H1 (cell line): ENCODE results near the gene TUNAR. TPM values are rescaled to one million over a fixed set of nuclear protein-coding genes. Genes with fewer than 3 reads are reported as not detected.

ENCODE experiments used
- CTCF ChIA-PET: fragments of 300-600 bp; sonication (Branson Sonifier 250); formaldehyde crosslinking; loops from one replicate; lab custom pipeline; 2021; ENCODE audit not compliant: partially characterized antibody; lab: Charles Lee
- POLR2A ChIA-PET: fragments of 300-600 bp; sonication (Branson Sonifier 250); formaldehyde crosslinking; loops from one replicate; lab custom pipeline; 2021; ENCODE audit warnings: inconsistent platforms; ENCODE audit not compliant: partially characterized antibody; lab: Charles Lee
- DNase-seq, 2 experiments: peaks; one replicate each; pipeline versions ENCODE4 v3.0.0 to v3.0.0-alpha.2; 2010 to 2022; ENCODE audit warnings: low spot score in 2 of 2, low read depth in 1 of 2, mixed read lengths in 1 of 2
- FAIRE-seq: peaks from 2 replicates; lab custom pipeline; 2011; peaks lifted over from hg19 to GRCh38; lab: Jason Lieb, UNC
- H2AFZ ChIP-seq: 2 replicates; pipeline ENCODE4 v1.8.1; 2012; ENCODE audit warnings: low read length, inconsistent platforms
- H2AK5ac ChIP-seq: 2 replicates; pipeline ENCODE4 v1.6.1; 2013; ENCODE audit warnings: low read depth, low read length
- H2BK120ac ChIP-seq: replicated peaks from 2 replicates; pipeline ENCODE3; 2013; ENCODE audit warnings: low read depth, low read length, inconsistent platforms
- H2BK12ac ChIP-seq: 2 replicates; pipeline ENCODE4 v1.6.1; 2013; ENCODE audit warnings: low read depth, low read length
- H2BK15ac ChIP-seq: 2 replicates; pipeline ENCODE4 v1.6.1; 2013; ENCODE audit warnings: low read length
- H2BK20ac ChIP-seq: 2 replicates; pipeline ENCODE4 v1.6.1; 2013; ENCODE audit warnings: low read length
- H2BK5ac ChIP-seq: 2 replicates; pipeline ENCODE4 v1.6.1; 2013; ENCODE audit warnings: low read depth, low read length
- H3K14ac ChIP-seq: 2 replicates; pipeline ENCODE4 v1.6.1; 2013; ENCODE audit warnings: inconsistent platforms; ENCODE audit not compliant: insufficient read length
- H3K18ac ChIP-seq: 2 replicates; pipeline ENCODE4 v1.6.1; 2013; ENCODE audit warnings: low read length; ENCODE audit errors: extremely low read depth
- H3K23ac ChIP-seq: 2 replicates; pipeline ENCODE4 v1.6.1; 2013; ENCODE audit warnings: inconsistent platforms; ENCODE audit not compliant: insufficient read length
- H3K23me2 ChIP-seq: 2 replicates; pipeline ENCODE4 v1.6.1; 2013; ENCODE audit warnings: low read depth, low read length
- H3K27ac ChIP-seq: 2 replicates; pipeline ENCODE4 v1.6.1; 2011; ENCODE audit warnings: low read depth, low read length, inconsistent platforms
- H3K27me3 ChIP-seq, 4 experiments: replicated peaks in 1 of 4; 1 replicate in 1 of 4; 2 replicates in 3 of 4; pipeline versions ENCODE4 v1.6.1 to v1.8.1; 2011 to 2013; ENCODE audit warnings: low read length in 3 of 4, mild to moderate bottlenecking in 3 of 4, inconsistent platforms in 2 of 4, mixed read lengths in 2 of 4, moderate library complexity in 1 of 4; ENCODE audit not compliant: control insufficient read depth in 3 of 4, insufficient read depth in 3 of 4; ENCODE audit errors: extremely low read depth in 1 of 4
- H3K36me3 ChIP-seq, 4 experiments: 2 replicates each; pipeline versions ENCODE4 v1.6.1 to v1.8.1; 2011 to 2013; ENCODE audit warnings: mild to moderate bottlenecking in 4 of 4, low read length in 3 of 4, moderate library complexity in 2 of 4, control low read depth in 1 of 4, inconsistent platforms in 1 of 4; ENCODE audit not compliant: insufficient read depth in 4 of 4, control insufficient read depth in 2 of 4
- H3K4ac ChIP-seq: replicated peaks from 2 replicates; pipeline ENCODE3; 2013; ENCODE audit warnings: low read length, low read depth, mixed read lengths, inconsistent platforms; ENCODE audit not compliant: insufficient read length
- H3K4me1 ChIP-seq, 4 experiments: replicated peaks in 1 of 4; 1 replicate in 1 of 4; 2 replicates in 3 of 4; pipeline versions ENCODE4 v1.6.1 to v1.8.1; 2011 to 2013; ENCODE audit warnings: low read length in 3 of 4, inconsistent platforms in 2 of 4, mixed read lengths in 1 of 4; ENCODE audit not compliant: insufficient read depth in 4 of 4, control insufficient read depth in 3 of 4
- H3K4me2 ChIP-seq, 2 experiments: 2 replicates each; pipeline versions ENCODE4 v1.6.1 to v1.8.1; 2011 to 2013; ENCODE audit warnings: low read depth in 2 of 2, low read length in 2 of 2, control low read depth in 1 of 2, inconsistent platforms in 1 of 2, mild to moderate bottlenecking in 1 of 2; ENCODE audit not compliant: insufficient read depth in 1 of 2
- H3K4me3 ChIP-seq, 4 experiments: fragments of 200-600, 300-600 bp in 1 of 4; sonication (generic), shearing (Covaris generic), sonication (Bioruptor Twin) in 1 of 4; 2 replicates each; pipeline versions ENCODE4 v1.5.1 to v1.8.1; 2011 to 2016; ENCODE audit warnings: low read length in 4 of 4, low read depth in 3 of 4, control low read depth in 2 of 4, inconsistent platforms in 2 of 4, mild to moderate bottlenecking in 2 of 4, mixed read lengths in 1 of 4, moderate library complexity in 1 of 4; ENCODE audit not compliant: insufficient read depth in 2 of 4; ENCODE audit errors: extremely low read depth in 1 of 4
- H3K56ac ChIP-seq: replicated peaks from 2 replicates; pipeline ENCODE3; 2013; ENCODE audit warnings: low read depth, mild to moderate bottlenecking, mixed read lengths, low read length, inconsistent platforms; ENCODE audit not compliant: insufficient read length
- H3K79me1 ChIP-seq: 2 replicates; pipeline ENCODE4 v1.6.1; 2013; ENCODE audit warnings: low read depth, low read length, control low read depth
- H3K79me2 ChIP-seq, 2 experiments: 2 replicates each; pipeline versions ENCODE4 v1.6.1 to v1.8.1; 2012 to 2013; ENCODE audit warnings: low read length in 2 of 2, mild to moderate bottlenecking in 2 of 2, inconsistent platforms in 1 of 2; ENCODE audit not compliant: insufficient read depth in 2 of 2, control insufficient read depth in 1 of 2
- H3K9ac ChIP-seq, 4 experiments: replicated peaks in 1 of 4; 1 replicate in 1 of 4; 2 replicates in 3 of 4; pipeline versions ENCODE4 v1.6.1 to v1.8.1; 2011 to 2013; ENCODE audit warnings: low read depth in 3 of 4, low read length in 3 of 4, control low read depth in 2 of 4, mild to moderate bottlenecking in 2 of 4, moderate library complexity in 2 of 4, inconsistent platforms in 1 of 4; ENCODE audit errors: extremely low read depth in 1 of 4
- H3K9me3 ChIP-seq, 2 experiments: 2 replicates each; pipeline versions ENCODE4 v1.6.1 to v1.8.1; 2012 to 2013; ENCODE audit warnings: mild to moderate bottlenecking in 2 of 2, moderate library complexity in 2 of 2, control low read depth in 1 of 2, inconsistent platforms in 1 of 2, low read depth in 1 of 2, low read length in 1 of 2, mixed read lengths in 1 of 2; ENCODE audit not compliant: insufficient read depth in 2 of 2
- H4K20me1 ChIP-seq, 2 experiments: replicated peaks in 1 of 2; 2 replicates each; pipeline versions ENCODE3 to v1.8.1; 2011 to 2013; ENCODE audit warnings: inconsistent platforms in 2 of 2, low read length in 2 of 2, mild to moderate bottlenecking in 1 of 2; ENCODE audit not compliant: insufficient read depth in 2 of 2, control insufficient read depth in 1 of 2
- H4K5ac ChIP-seq: 2 replicates; pipeline ENCODE4 v1.6.1; 2013; ENCODE audit warnings: low read length, low read depth, mixed read lengths, inconsistent platforms; ENCODE audit not compliant: insufficient read length
- H4K8ac ChIP-seq: 2 replicates; pipeline ENCODE4 v1.8.0; 2013; ENCODE audit warnings: mild to moderate bottlenecking, moderate library complexity, low read length, inconsistent platforms; ENCODE audit not compliant: insufficient read depth; ENCODE audit errors: extremely low read depth
- H4K91ac ChIP-seq: replicated peaks from 2 replicates; pipeline ENCODE3; 2013; ENCODE audit warnings: low read length, mixed read lengths, inconsistent platforms; ENCODE audit not compliant: insufficient read length
- KDM4A ChIP-seq: IDR thresholded peaks from one replicate; pipeline ENCODE4 v1.7.1; 2012; ENCODE audit warnings: low read depth, mild to moderate bottlenecking, moderate library complexity, low read length, inconsistent platforms; ENCODE audit not compliant: severe bottlenecking
- POLR2A ChIP-seq, 2 experiments: IDR thresholded peaks; 1 replicate in 1 of 2; 2 replicates in 1 of 2; pipeline ENCODE4 v1.6.1; 2011; ENCODE audit warnings: low read depth in 2 of 2, low read length in 2 of 2, mild to moderate bottlenecking in 2 of 2; ENCODE audit errors: control extremely low read depth in 1 of 2
- TAF1 ChIP-seq: IDR thresholded peaks from 2 replicates; pipeline ENCODE4 v1.6.1; 2011; ENCODE audit warnings: mild to moderate bottlenecking, low read depth, low read length
- WGBS, 2 experiments: shearing (Covaris generic) in 1 of 2; methylation state at CpG; one replicate each; pipeline versions ENCODE4 v1.1.6 to v1.1.7; 2013 to 2015; ENCODE audit warnings: low lambda C conversion rate in 2 of 2, mixed read lengths in 2 of 2, inconsistent platforms in 1 of 2, low coverage in 1 of 2, missing lambda C conversion rate in 1 of 2; ENCODE audit not compliant: insufficient replicate concordance in 2 of 2, insufficient coverage in 1 of 2, insufficient read length in 1 of 2; ENCODE audit errors: extremely low coverage in 1 of 2, missing lambda C conversion rate in 1 of 2; 5-methylcytosine and 5-hydroxymethylcytosine counted together
- polyA plus RNA-seq, 7 experiments: library from polyadenylated mRNA; depleted of rRNA in 3 of 7; stranded (reverse) in 5 of 7; unstranded in 2 of 7; fragments of >200 nt in 5 of 7; fragments of 200-250 nt in 2 of 7; gene quantifications; 1 replicate in 5 of 7; 2 replicates in 1 of 7; 4 replicates in 1 of 7; pipeline versions ENCODE4 v1.2.1 to v1.2.3, GENCODE V29; 2011 to 2013; ENCODE audit warnings: missing spikeins in 2 of 7, mixed read lengths in 2 of 7
- total RNA-seq: library from RNA; stranded (reverse); fragmentation: NEBNext Ultra II Directional; extraction: Animal tissue kit (Norgen Biotek cat#: 25700); gene quantifications from 2 replicates; pipeline ENCODE4 v1.2.1, GENCODE V29; 2021

Gene TUNAR
- total and polyA plus RNA-seq, 2 of the 8 experiments (the other 6 are each of a cell fraction or from before 2014, with no cell fraction given): 12.8 to 63.9 TPM

GRCh38 chr14:95869776-95870175, 6.9 kb upstream of the TUNAR start:
- DNase-seq: no peak
- H2BK5ac ChIP-seq: no peak overlapping the region
- POLR2A ChIA-PET: no interaction called here
- H3K4me3 ChIP-seq: no peak overlapping the region
- H2AK5ac ChIP-seq: no peak overlapping the region
- H3K18ac ChIP-seq: no peak overlapping the region
- H4K5ac ChIP-seq: no peak overlapping the region
- H3K9ac ChIP-seq: no peak overlapping the region
- H2AFZ ChIP-seq: no peak overlapping the region
- no peak overlapping the region for H2BK120ac ChIP-seq
- peaks cover 0 to 7% (median 2%) of the 10 kb centered on the region in 4 experiments; a peak in 1 of 7 replicates for H3K4me1 ChIP-seq
- H4K20me1 ChIP-seq: no peaks in the 10 kb centered on the region
- no peak overlapping the region for H4K91ac ChIP-seq
- no peaks in the 10 kb centered on the region for H3K79me2 ChIP-seq
- no peak overlapping the region for H2BK15ac ChIP-seq
- H3K14ac ChIP-seq: no peak overlapping the region
- H3K23ac ChIP-seq: no peak overlapping the region
- H3K4me2 ChIP-seq: no peak overlapping the region
- no peak overlapping the region for H3K4ac ChIP-seq
- H2BK12ac ChIP-seq: no peak overlapping the region
- WGBS, 2 experiments: 93% methylated on average over 6 of the region's 6 CpGs; no CpG with 5 or more reads in 1 of the 2 experiments
- peaks cover 0 to 4% of the 10 kb centered on the region in 2 experiments; a peak in 2 of 4 replicates for H3K9me3 ChIP-seq
- H3K27ac ChIP-seq: no peak overlapping the region
- H2BK20ac ChIP-seq: no peak overlapping the region
- no peak overlapping the region for H4K8ac ChIP-seq
- H3K23me2 ChIP-seq: no peaks in the 10 kb centered on the region
- H3K36me3 ChIP-seq: no peaks in the 10 kb centered on the region
- TF ChIP-seq KDM4A (no peak), POLR2A (IDR thresholded peaks at IDR 0.05; ENCODE audit: control extremely low read depth in 1 of 2, low read depth in 2 of 2, low read length in 2 of 2) (no peak), TAF1 (no peak)
- TF ChIP-seq, all 59 proteins: peak for 0
- Histone ChIP-seq H3K79me1 (no peaks in the 10 kb centered on the region), H3K56ac (no peak overlapping the region), H3K27me3 (peaks cover 0 to 2% (median under 1%) of the 10 kb centered on the region in 4 experiments; a peak in 2 of 7 replicates)
- CTCF ChIA-PET: interaction anchor here (1.1 to 2.3 kb wide), 3 partner anchors 123 to 143 kb away, joined by 3 to 10 read pairs (median 8); no protein-coding TSS in a partner anchor
- no peak for FAIRE-seq
